HG03103 (cell line): ENCODE measurements around the gene FBXO41.

ENCODE experiments used
- ATAC-seq: cut with Tn5 transposase; IDR thresholded peaks from one replicate; pipeline ENCODE4 v1.9.1; 2021; ENCODE audit warnings: low read depth; ENCODE audit not compliant: unreplicated experiment

FBXO41 gene

DNA sequence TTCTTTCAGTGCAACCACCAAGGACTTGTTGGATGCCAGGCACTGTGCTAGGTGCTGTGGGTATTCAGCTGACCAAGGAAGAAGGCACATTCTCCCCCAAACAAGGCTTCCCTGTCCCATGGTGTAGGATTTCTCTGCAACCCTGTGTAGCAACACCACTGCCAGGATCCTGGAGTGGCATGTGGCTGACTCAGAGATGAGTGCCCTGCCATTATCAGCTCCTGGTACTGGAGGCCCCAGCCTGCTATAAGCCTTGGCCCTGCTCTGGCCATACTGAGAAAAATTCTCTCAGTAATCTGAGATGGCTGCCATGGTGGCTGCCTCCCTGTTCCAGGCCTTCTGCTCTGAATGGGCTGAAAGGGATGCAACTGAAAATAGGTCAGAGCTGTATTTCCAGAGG is 66.0 kb downstream of the FBXO41 start:
- ATAC-seq: no peak

DNA sequence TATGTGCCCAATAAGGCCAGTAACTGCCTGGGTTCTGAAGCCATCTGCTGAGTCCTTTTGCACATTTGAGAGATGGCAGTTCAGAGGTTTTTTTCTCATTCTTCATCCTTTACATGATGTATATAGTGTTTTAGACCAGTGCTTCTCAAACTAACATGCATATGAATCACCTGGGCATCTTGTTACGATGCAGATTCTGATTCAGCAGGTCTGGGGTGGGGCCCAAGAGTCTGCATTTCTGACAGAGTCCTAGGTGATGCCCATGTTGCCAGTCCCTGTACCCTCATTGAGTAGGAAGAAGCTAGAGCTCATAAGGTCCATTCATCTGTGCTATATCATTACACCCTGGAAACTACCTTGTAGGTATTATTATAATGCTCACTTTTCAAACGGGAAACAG is 66.5 kb downstream of the FBXO41 start:
- ATAC-seq: no peak

DNA sequence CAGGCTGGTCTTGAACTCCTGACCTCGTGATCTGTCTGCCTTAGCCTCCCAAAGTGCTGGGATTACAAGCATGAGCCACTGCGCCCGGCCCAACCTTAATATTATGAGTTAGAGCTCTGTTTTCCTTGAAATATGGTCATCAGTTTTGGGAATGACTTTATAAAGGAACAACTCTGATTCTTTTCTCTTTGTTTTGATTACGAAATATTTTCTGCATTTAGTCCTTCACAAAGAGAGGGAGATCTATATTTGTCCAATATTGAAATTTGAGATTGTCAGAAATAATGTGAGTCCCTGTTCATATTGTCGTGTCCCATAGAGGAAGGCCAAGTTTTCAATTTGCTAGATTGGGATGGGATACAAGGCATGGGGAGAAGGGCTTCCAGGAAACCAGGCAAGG is 67.1 kb downstream of the FBXO41 start:
- no peak for ATAC-seq

DNA sequence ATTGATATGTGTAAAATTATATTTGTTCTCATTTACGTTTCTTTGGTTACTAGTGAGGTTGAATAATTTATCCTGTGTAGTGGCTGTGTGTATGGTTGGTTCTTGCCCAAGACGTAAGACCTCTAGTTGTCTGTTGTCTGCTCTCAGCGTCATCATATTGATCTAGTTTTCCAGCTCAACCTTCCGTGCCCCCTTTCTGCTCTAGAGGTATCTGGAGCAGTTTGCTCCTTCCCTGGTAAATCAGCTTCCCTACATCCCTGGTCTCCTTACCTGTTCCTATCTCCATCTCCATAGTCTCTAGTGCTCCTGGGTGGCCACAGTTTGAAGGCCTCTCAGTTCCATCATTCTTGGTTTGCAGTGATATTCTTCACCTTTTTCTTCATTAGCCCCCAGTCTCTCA is 69.0 kb downstream of the FBXO41 start:
- ATAC-seq: no peak

DNA sequence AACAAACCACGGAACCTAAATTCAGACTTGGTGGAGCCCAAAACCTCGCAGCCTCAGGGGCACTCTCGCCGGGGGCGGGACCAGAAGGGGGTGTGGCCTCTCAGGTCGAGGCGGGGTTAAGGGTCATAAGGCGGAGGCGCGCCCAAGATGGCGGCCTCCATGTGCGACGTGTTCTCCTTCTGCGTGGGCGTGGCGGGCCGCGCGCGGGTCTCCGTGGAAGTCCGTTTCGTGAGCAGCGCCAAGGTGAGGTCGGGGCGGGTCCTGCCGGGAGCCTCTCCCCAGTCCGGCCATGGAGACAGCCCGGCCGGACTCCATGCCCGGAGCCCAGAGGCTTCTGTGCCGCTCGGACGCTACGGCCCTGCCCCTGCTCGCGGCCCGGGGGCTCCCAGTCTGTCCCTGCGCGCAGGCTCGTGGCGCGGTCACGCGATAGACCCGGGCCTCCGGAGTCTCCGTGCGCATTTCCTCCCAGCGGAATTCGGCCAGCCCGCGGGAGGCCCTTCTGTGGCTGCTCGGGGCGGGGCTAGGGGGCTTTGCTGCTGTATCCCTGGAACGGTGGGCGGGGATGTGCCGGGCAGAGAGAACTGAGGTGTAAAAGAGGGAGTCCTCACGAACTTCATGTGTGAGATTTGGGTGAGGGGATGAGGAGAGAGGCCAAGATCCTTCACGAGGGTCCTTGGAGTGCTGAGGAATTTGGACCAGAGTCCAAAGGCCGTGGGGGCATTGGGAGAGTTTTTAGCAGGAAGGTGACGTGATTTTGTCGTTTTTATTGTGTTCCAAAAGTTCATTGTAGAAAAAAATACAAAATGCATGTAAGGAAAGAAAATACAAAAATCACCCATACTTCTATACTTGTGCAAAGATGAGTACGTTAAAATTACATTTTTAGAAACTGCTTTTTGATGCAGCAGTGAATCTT is 69.9 kb downstream of the FBXO41 start, which contains the start of gene SMYD5:
SMYD5 (plus strand) TSS at position 126 of the 916 bp plus-strand sequence; CDS start at position 148, 22 bp downstream.
- peak; percentile 92 for ATAC-seq

DNA sequence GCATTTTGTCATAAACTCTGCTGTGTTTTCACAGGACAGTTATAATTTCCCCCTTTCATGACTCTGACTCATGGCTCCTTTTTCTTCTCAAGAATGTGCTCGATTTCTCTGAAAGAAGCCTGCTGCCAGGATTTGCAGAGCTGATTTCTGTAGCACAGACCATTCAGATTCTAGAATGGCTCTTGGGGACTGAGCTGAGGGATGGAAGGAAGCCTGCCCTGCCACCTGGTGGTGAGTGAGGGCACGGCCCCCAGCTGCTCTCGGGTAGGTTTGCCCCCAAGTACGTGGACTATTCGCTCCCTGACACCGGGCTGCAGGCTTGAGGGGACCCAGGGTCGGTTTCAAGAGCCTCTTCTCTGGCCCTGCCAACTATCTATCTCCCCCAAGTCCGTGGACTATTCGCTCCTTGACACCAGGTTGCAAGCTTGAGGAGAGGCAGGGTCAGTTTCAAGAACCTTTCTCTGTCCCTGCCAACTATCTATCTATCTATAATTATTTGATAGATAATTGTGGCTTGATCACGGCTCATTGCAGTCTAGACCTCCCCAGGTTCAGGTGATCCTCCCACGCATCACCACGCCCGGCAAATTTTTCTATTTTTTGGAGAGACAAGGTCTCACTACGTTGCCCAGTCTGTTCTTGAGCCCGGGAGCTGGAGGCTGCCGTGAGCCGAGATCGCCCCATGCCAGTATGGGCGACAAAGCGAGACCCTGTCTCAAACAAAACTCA is 71.7 kb downstream of the FBXO41 start:
- peak; percentile 64 for ATAC-seq

DNA sequence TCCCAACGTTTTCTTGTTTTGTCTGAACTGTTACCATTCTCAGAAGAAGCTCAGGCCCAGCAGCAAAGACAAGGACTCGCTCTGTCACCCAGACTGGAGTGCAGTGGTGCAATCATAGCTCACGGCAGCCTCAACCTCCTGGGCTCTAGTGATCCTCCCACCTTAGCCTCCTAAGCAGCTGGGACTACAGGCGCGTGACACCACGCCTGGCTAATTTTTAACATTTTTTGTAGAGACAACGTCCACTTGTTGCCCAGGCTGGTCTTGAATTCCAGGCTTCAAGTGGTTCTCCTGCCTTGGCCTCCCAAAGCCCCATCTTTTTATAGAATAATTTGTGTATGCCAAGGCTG is 72.2 kb downstream of the FBXO41 start:
- ATAC-seq: no peak

DNA sequence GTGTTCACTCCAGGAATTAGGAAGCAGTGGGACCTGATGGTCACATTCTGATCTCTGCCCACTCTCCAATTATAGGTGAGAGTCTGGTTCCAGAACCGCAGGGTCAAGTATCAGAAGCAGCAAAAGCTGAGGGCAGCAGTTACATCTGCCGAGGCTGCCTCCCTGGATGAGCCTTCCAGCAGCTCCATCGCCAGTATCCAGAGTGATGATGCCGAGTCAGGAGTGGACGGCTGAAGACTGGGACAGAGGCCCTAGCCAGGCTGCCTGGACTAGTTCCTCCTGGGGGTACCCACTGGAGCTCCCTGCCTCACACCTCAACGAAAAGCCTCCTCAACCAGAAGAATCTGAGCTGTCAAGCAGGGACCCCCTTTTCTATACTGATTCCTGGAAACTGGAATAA is 73.6 kb downstream of the FBXO41 start:
- no peak for ATAC-seq

DNA sequence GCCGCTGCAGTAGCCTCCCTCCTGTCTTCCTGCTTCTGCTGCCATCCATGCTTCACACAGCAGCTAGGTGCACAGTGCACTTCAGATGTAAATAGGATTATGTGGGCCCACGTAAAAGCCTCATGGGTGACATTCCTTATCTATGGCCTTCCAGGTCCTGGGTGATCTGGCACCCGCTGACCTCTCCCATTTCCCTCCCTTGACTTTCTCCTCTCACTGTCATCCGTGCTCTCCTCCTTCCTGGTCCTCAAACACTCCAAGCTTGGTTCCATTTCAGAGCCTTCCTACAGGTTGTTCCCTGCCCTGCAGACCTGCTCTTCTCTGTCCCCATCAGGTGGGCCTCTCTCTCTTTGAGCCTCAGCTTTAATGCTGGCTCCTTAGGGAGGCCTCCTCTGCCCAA is 74.3 kb downstream of the FBXO41 start:
- ATAC-seq: no peak

DNA sequence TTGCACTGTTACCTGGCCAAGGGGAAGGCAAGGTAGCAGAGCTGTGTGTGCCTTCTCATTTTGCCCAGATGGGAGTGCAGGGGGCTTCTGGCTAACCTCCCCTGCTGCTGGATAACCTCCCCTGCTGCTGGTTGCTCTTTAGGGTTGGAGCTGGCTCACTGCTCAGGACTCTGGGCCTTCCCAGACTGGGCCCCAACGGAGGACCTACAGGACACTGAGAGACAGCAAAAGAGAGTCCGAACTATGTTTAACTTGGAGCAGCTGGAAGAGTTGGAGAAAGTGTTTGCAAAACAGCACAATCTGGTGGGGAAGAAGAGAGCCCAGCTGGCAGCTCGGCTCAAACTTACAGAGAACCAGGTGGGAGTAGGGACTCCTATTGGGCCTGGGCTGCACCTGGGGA is 76.0 kb downstream of the FBXO41 start:
- ATAC-seq: no peak

DNA sequence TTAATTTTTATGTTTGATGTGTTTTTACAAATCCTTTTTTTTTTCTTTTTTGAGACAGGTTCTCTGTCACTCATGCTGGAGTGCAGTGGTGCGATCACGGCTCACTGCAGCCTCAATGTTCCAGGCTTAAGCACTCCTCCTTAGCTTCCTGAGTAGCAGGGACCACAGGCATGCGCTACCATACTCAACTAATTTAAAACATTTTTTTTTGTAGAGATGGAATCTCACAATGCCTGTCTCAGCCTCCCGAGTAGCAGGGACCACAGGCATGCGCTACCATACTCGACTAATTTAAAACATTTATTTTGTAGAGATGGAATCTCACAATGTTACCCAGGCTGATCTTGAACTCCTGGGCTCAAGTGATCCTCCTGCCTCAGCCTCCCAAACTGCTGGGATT is 78.7 kb downstream of the FBXO41 start:
- no peak for ATAC-seq
